ENCODE results near the gene AMOTL1. TPM values are rescaled to one million over a fixed set of nuclear protein-coding genes. Genes with fewer than 3 reads are reported as not detected.

AMOTL1 gene
- total and polyA plus RNA-seq, 2 of the 8 experiments (the other 6 are each of a cell fraction or from before 2014, with no cell fraction given) = 9.0 to 27.6 TPM

- Histone ChIP-seq H3K79me2 (ENCODE audit: control insufficient read depth in 1 of 2, insufficient read depth in 2 of 2, low read length in 2 of 2) (no peaks in the 10 kb centered on the region), H4K5ac (ENCODE audit: insufficient read length, low read depth, low read length) (no peak overlapping the region), H3K4ac (replicated peaks; ENCODE audit: insufficient read length, low read depth, low read length) (no peak overlapping the region), H4K8ac (ENCODE audit: extremely low read depth, insufficient read depth, low read length) (no peak overlapping the region), H3K27ac (ENCODE audit: low read depth, low read length) (no peak overlapping the region), H4K20me1 (replicated peaks in 1 of 2; ENCODE audit: control insufficient read depth in 1 of 2, insufficient read depth in 2 of 2, low read length in 2 of 2) (no peaks in the 10 kb centered on the region), H3K23me2 (ENCODE audit: low read depth, low read length) (no peaks in the 10 kb centered on the region), H3K36me3 (ENCODE audit: control insufficient read depth in 2 of 4, insufficient read depth in 4 of 4, low read length in 3 of 4) (peaks cover 2 to 19% (median 18%) of the 10 kb centered on the region in 4 experiments; a peak in 6 of 8 replicates), H2AK5ac (ENCODE audit: low read depth, low read length) (no peak overlapping the region), H2BK5ac (ENCODE audit: low read depth, low read length) (no peak overlapping the region), H2AFZ (ENCODE audit: low read length) (no peak overlapping the region), H2BK15ac (ENCODE audit: low read length) (no peak overlapping the region), H3K23ac (ENCODE audit: insufficient read length) (no peak overlapping the region), H3K27me3 (replicated peaks in 1 of 4; ENCODE audit: control insufficient read depth in 3 of 4, extremely low read depth in 1 of 4, insufficient read depth in 3 of 4, low read length in 3 of 4) (no peaks in the 10 kb centered on the region), H3K14ac (ENCODE audit: insufficient read length) (no peak overlapping the region), H3K4me1 (replicated peaks in 1 of 4; ENCODE audit: control insufficient read depth in 3 of 4, insufficient read depth in 4 of 4, low read length in 3 of 4) (peaks cover 0 to 12% (median 6%) of the 10 kb centered on the region in 4 experiments; a peak in 5 of 7 replicates), H3K79me1 (ENCODE audit: low read depth, low read length) (no peaks in the 10 kb centered on the region), H3K4me3 (ENCODE audit: extremely low read depth in 1 of 4, insufficient read depth in 2 of 4, low read depth in 3 of 4, low read length in 4 of 4) (no peak overlapping the region), H3K9me3 (ENCODE audit: insufficient read depth in 2 of 2, low read depth in 1 of 2, low read length in 1 of 2) (no peaks in the 10 kb centered on the region), H3K18ac (ENCODE audit: extremely low read depth, low read length) (no peak overlapping the region), H2BK20ac (ENCODE audit: low read length) (no peak overlapping the region), H2BK12ac (ENCODE audit: low read depth, low read length) (no peak overlapping the region), H2BK120ac (replicated peaks; ENCODE audit: low read depth, low read length) (no peak overlapping the region), H4K91ac (replicated peaks; ENCODE audit: insufficient read length, low read length) (no peak overlapping the region), H3K9ac (replicated peaks in 1 of 4; ENCODE audit: extremely low read depth in 1 of 4, low read depth in 3 of 4, low read length in 3 of 4) (no peak overlapping the region), H3K4me2 (ENCODE audit: insufficient read depth in 1 of 2, low read depth in 2 of 2, low read length in 2 of 2) (no peak overlapping the region), H3K56ac (replicated peaks; ENCODE audit: insufficient read length, low read depth, low read length) (no peak overlapping the region)
- 82% methylated on average over 7 of the region's 8 CpGs; no CpG with 5 or more reads in 1 of the 2 experiments for WGBS, 2 experiments (ENCODE audit: extremely low coverage in 1 of 2, insufficient coverage in 1 of 2, insufficient read length in 1 of 2, insufficient replicate concordance in 2 of 2, low coverage in 1 of 2, low lambda C conversion rate in 2 of 2, missing lambda C conversion rate in 1 of 2)
- ChIA-PET CTCF (ENCODE audit: partially characterized antibody) (interaction anchor here (1.3 to 2.8 kb wide), 2 partner anchors 12 to 13 kb away, joined by 3 to 7 read pairs; no protein-coding TSS in a partner anchor), POLR2A (ENCODE audit: partially characterized antibody) (no interaction called here)
- no peak for DNase-seq (ENCODE audit: low read depth in 1 of 2, low spot score in 2 of 2)
- TF ChIP-seq SP2 (IDR thresholded peaks at IDR 0.05; ENCODE audit: low read length) (no peak), CEBPB (IDR thresholded peaks at IDR 0.05; ENCODE audit: low read depth, low read length) (no peak), CREB1 (IDR thresholded peaks at IDR 0.05) (no peak), CTBP2 (IDR thresholded peaks at IDR 0.05; ENCODE audit: borderline replicate concordance, insufficient read depth, insufficient read length, low read length) (no peak), ZNF274 (IDR thresholded peaks at IDR 0.05; ENCODE audit: borderline replicate concordance, extremely low read depth, low read length) (no peak)
- FAIRE-seq = no peak
Observed at GRCh38 chr11:94866231-94866822, 98.2 kb downstream of the AMOTL1 start.
